ENCODE results near the gene INTS4.

- TF ChIP-seq POLR2AphosphoS5 (IDR thresholded peaks at IDR 0.05; ENCODE audit: low read depth, low read length) (no peak), POLR2A (IDR thresholded peaks at IDR 0.05; ENCODE audit: low read depth, low read length) (no peak), TAF1 (IDR thresholded peaks at IDR 0.05; ENCODE audit: borderline replicate concordance, low read depth, low read length) (no peak)
Measured at GRCh38 chr11:78034623-78035022, 40.2 kb upstream of the INTS4 start.
